ENCODE results near the gene GALNT2.

DNA sequence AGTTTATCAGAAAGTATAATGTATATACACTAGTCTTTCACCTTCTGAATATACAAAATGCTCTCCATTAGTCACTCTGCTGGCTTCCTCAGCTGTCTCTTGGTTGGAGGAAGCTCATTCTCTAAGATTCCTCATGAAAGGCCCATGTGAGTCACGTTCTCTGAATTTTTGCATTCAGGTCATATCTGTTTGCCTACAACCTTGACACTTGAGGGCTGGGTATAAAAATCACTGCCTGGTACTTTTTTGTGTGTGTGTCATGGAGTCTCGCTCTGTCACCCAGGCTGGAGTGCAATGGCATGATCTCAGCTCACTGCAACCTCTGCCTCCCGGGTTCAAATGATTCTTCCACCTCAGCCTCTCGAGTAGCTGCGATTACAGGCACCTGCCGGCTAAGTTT is 2.8 kb upstream of the GALNT2 start:
- TF ChIP-seq MTA3 (CRISPR knock-in tag; IDR thresholded peaks at IDR 0.05), result no peak
- TF ChIP-seq, protein P1, sequence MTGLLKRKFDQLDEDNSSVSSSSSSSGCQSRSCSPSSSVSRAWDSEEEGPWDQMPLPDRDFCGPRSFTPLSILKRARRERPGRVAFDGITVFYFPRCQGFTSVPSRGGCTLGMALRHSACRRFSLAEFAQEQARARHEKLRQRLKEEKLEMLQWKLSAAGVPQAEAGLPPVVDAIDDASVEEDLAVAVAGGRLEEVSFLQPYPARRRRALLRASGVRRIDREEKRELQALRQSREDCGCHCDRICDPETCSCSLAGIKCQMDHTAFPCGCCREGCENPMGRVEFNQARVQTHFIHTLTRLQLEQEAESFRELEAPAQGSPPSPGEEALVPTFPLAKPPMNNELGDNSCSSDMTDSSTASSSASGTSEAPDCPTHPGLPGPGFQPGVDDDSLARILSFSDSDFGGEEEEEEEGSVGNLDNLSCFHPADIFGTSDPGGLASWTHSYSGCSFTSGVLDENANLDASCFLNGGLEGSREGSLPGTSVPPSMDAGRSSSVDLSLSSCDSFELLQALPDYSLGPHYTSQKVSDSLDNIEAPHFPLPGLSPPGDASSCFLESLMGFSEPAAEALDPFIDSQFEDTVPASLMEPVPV (CRISPR knock-in tag; IDR thresholded peaks at IDR 0.05), result no peak
- TF ChIP-seq CTCF (CRISPR knock-in tag; IDR thresholded peaks at IDR 0.05), result no peak
- no peak for TF ChIP-seq ZNF792 (CRISPR knock-in tag; IDR thresholded peaks at IDR 0.05)
- TF ChIP-seq POLR2AphosphoS5 (IDR thresholded peaks at IDR 0.05; ENCODE audit: low read depth, low read length), result no peak

All from HepG2 (cell line).